ENCODE data around the gene TNFSF4.

TNFSF4 gene

DNA sequence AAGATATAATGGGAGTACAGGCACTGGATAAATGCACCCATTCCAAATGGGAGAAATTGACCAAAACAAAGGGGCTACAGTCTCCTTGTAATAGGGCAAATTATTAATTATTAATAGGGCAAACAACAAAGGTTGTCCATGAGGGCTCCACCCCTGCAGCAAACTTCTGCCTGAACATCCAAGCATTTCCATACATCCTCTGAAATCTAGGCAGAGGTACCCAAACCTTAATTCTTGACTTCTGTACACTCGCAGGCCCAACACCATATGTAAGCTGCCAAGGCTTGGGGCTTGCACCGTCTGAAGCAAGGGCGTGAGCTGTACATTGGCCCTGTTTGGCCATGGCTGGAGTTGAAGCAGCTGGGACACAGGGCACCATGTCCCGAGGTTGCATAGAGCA is 33.7 kb downstream of the TNFSF4 start:
- Histone ChIP-seq H3F3A (ENCODE audit: insufficient read depth) (no peaks in the 10 kb centered on the region), H3K9me3 (ENCODE audit: insufficient read depth, low read length) (peaks cover 30% of the 10 kb centered on the region; the same call in 1 of the 2 replicates), H3K9ac (ENCODE audit: low read length) (no peak overlapping the region), H3K36me3 (ENCODE audit: low read length) (no peaks in the 10 kb centered on the region), H2AFZ (ENCODE audit: low read depth, low read length, severe bottlenecking) (no peak overlapping the region), H3K4me3 (ENCODE audit: insufficient read depth, low read length, poor library complexity, severe bottlenecking) (no peak overlapping the region), H3K27me3 (ENCODE audit: low read length) (no peaks in the 10 kb centered on the region), H3K27ac (ENCODE audit: low read depth, low read length) (no peak overlapping the region), H3K4me2 (ENCODE audit: low read depth, low read length, poor library complexity, severe bottlenecking) (no peak overlapping the region), H4K20me1 (ENCODE audit: low read depth, low read length) (no peaks in the 10 kb centered on the region), H3K9me2 (replicated peaks; ENCODE audit: insufficient read depth, low read length) (no peaks in the 10 kb centered on the region), H3K79me2 (ENCODE audit: insufficient read depth, low read length) (no peaks in the 10 kb centered on the region)
- no peak for TF ChIP-seq EZH2phosphoT487 (conservative IDR thresholded peaks at IDR 0.05; ENCODE audit: low read length)
- TF ChIP-seq, protein P1, sequence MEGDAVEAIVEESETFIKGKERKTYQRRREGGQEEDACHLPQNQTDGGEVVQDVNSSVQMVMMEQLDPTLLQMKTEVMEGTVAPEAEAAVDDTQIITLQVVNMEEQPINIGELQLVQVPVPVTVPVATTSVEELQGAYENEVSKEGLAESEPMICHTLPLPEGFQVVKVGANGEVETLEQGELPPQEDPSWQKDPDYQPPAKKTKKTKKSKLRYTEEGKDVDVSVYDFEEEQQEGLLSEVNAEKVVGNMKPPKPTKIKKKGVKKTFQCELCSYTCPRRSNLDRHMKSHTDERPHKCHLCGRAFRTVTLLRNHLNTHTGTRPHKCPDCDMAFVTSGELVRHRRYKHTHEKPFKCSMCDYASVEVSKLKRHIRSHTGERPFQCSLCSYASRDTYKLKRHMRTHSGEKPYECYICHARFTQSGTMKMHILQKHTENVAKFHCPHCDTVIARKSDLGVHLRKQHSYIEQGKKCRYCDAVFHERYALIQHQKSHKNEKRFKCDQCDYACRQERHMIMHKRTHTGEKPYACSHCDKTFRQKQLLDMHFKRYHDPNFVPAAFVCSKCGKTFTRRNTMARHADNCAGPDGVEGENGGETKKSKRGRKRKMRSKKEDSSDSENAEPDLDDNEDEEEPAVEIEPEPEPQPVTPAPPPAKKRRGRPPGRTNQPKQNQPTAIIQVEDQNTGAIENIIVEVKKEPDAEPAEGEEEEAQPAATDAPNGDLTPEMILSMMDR (IDR thresholded peaks at IDR 0.05; ENCODE audit: insufficient read depth, low read length, poor library complexity, severe bottlenecking) = no peak

DNA sequence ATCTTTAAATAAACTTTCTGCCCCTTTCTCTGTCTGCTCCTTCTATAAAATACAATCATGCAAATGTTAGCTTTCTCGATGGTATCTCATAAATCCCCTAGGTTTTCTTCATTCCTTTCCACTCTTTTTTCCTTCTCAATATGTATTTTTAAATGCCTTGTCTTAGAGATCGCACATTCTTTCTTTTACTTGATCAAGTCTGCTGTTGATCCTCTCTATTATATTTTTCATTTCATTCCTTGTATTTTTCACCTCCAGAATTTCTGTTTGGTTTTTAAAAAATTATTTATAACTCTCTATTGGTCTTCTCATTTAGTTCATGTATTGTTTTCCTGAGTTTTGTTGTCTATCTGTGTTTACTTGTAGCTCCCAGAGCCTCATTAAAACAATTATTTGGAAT is 36.0 kb downstream of the TNFSF4 start:
- TF ChIP-seq EZH2phosphoT487 (conservative IDR thresholded peaks at IDR 0.05; ENCODE audit: low read length) = no peak
- TF ChIP-seq, protein P1 (IDR thresholded peaks at IDR 0.05; ENCODE audit: insufficient read depth, low read length, poor library complexity, severe bottlenecking) = no peak
- H4K20me1 ChIP-seq (ENCODE audit: low read depth, low read length) = no peaks in the 10 kb centered on the region
- H3F3A ChIP-seq (ENCODE audit: insufficient read depth) = no peaks in the 10 kb centered on the region
- H3K9me3 ChIP-seq (ENCODE audit: insufficient read depth, low read length) = peaks cover 30% of the 10 kb centered on the region; the same call in 1 of the 2 replicates
- no peak overlapping the region for H3K9ac ChIP-seq (ENCODE audit: low read length)
- no peak overlapping the region for H3K4me2 ChIP-seq (ENCODE audit: low read depth, low read length, poor library complexity, severe bottlenecking)
- H3K27ac ChIP-seq (ENCODE audit: low read depth, low read length) = no peak overlapping the region
- H3K4me3 ChIP-seq (ENCODE audit: insufficient read depth, low read length, poor library complexity, severe bottlenecking) = no peak overlapping the region
- no peak overlapping the region for H2AFZ ChIP-seq (ENCODE audit: low read depth, low read length, severe bottlenecking)
- H3K27me3 ChIP-seq (ENCODE audit: low read length) = no peaks in the 10 kb centered on the region
- H3K36me3 ChIP-seq (ENCODE audit: low read length) = no peaks in the 10 kb centered on the region
- no peaks in the 10 kb centered on the region for H3K9me2 ChIP-seq (replicated peaks; ENCODE audit: insufficient read depth, low read length)
- H3K79me2 ChIP-seq (ENCODE audit: insufficient read depth, low read length) = no peaks in the 10 kb centered on the region

GRCh38 chr1:173168941-173169340 is 38.2 kb downstream of the TNFSF4 start:
- H3K9me2 ChIP-seq (replicated peaks; ENCODE audit: insufficient read depth, low read length) = no peaks in the 10 kb centered on the region
- H3K36me3 ChIP-seq (ENCODE audit: low read length) = no peaks in the 10 kb centered on the region
- no peak overlapping the region for H3K9ac ChIP-seq (ENCODE audit: low read length)
- no peak overlapping the region for H3K4me3 ChIP-seq (ENCODE audit: insufficient read depth, low read length, poor library complexity, severe bottlenecking)
- H3K9me3 ChIP-seq (ENCODE audit: insufficient read depth, low read length) = peaks cover 24% of the 10 kb centered on the region; the same call in 1 of the 2 replicates
- no peak overlapping the region for H3K27ac ChIP-seq (ENCODE audit: low read depth, low read length)
- H2AFZ ChIP-seq (ENCODE audit: low read depth, low read length, severe bottlenecking) = no peak overlapping the region
- no peaks in the 10 kb centered on the region for H4K20me1 ChIP-seq (ENCODE audit: low read depth, low read length)
- no peaks in the 10 kb centered on the region for H3K27me3 ChIP-seq (ENCODE audit: low read length)
- no peaks in the 10 kb centered on the region for H3K79me2 ChIP-seq (ENCODE audit: insufficient read depth, low read length)
- TF ChIP-seq, protein P1 (IDR thresholded peaks at IDR 0.05; ENCODE audit: insufficient read depth, low read length, poor library complexity, severe bottlenecking) = no peak
- TF ChIP-seq EZH2phosphoT487 (conservative IDR thresholded peaks at IDR 0.05; ENCODE audit: low read length) = no peak
- H3K4me2 ChIP-seq (ENCODE audit: low read depth, low read length, poor library complexity, severe bottlenecking) = no peak overlapping the region
- no peaks in the 10 kb centered on the region for H3F3A ChIP-seq (ENCODE audit: insufficient read depth)

All from SU-DHL-6 (cell line).